GM12864 (cell line): ENCODE data around the gene CTIF.

Source experiments
- DNase-seq: peaks from one replicate; pipeline ENCODE4 v3.0.0-alpha.2; 2011; ENCODE audit warnings: low read depth
- H3K4me3 ChIP-seq: 2 replicates; pipeline ENCODE4 v1.5.1; 2011; ENCODE audit warnings: mild to moderate bottlenecking, low read depth, low read length, control low read depth
- TF ChIP-seq, protein P1 (sequence below): IDR thresholded peaks from 2 replicates; pipeline ENCODE4 v1.5.1; 2011; ENCODE audit warnings: low read depth, mild to moderate bottlenecking, moderate library complexity, low read length, control low read depth, inconsistent platforms; ENCODE audit errors: missing control alignments

The CTIF gene

GRCh38 chr18:48612511-48612910 lies 73.7 kb downstream of the CTIF start:
- no peak for DNase-seq
- no peak overlapping the region for H3K4me3 ChIP-seq
- TF ChIP-seq, protein P1, sequence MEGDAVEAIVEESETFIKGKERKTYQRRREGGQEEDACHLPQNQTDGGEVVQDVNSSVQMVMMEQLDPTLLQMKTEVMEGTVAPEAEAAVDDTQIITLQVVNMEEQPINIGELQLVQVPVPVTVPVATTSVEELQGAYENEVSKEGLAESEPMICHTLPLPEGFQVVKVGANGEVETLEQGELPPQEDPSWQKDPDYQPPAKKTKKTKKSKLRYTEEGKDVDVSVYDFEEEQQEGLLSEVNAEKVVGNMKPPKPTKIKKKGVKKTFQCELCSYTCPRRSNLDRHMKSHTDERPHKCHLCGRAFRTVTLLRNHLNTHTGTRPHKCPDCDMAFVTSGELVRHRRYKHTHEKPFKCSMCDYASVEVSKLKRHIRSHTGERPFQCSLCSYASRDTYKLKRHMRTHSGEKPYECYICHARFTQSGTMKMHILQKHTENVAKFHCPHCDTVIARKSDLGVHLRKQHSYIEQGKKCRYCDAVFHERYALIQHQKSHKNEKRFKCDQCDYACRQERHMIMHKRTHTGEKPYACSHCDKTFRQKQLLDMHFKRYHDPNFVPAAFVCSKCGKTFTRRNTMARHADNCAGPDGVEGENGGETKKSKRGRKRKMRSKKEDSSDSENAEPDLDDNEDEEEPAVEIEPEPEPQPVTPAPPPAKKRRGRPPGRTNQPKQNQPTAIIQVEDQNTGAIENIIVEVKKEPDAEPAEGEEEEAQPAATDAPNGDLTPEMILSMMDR, result no peak

DNA sequence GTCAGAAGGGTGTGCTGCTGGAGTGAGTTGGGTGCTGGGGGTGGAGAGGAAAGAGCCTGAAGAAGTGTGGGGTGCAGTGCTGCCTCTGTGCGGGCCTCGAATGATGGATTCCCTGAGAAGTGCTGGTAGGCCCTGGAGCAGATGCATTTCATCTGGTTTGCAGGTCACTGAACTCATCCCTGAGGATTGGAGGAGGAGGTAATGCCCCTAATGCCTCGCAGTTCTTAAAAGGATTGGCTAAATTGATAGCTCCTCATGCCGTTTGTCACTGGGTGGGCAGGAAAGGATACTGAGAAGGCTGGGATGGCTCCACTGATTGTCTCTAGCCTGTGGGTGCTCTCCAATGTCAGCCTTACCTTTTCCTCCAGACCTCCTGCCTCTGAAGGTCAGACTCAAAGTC lies 74.1 kb downstream of the CTIF start:
- no peak for DNase-seq
- H3K4me3 ChIP-seq, result no peak overlapping the region
- TF ChIP-seq, protein P1, result no peak

DNA sequence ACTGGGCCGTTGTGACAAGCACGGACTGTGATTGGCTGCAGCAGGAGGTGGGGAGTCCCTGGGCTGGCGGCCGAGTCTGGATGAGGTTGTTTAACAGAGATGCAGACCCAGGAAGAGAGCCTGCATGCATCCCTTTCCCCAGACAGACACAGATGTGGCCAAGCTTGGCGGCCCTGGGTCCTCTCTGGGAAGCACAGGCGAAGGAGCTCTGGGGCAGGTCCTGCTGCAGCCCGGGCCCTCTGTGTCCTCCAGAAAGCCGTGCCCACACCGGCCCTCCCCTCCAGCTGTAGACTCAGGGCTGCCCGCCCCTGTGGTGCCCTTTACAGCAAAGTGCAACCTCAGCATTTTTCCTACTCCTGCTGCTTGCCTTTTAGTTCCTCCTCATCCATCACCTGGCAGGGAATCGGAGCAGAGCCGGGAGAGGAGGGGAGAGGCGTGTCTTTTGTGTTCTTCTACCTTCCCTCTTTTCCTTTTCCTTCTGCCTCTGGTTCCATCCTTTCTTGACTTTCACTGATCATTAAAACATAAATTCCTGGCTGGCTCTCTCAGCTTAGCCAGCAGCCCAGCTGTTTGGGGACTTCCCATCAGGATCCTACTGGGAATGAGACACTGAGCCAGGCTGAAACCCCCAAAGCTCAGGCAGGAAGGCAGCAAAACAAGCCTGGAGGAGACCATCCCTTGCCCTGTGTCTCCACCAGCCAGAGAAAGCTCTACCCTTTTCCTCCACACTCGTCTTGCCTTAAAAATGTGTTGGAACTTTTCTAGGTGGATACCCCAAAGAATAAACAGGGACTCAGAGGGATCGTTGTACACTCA lies 75.0 kb downstream of the CTIF start:
- H3K4me3 ChIP-seq, result no peak overlapping the region
- TF ChIP-seq, protein P1, result no peak
- no peak for DNase-seq

DNA sequence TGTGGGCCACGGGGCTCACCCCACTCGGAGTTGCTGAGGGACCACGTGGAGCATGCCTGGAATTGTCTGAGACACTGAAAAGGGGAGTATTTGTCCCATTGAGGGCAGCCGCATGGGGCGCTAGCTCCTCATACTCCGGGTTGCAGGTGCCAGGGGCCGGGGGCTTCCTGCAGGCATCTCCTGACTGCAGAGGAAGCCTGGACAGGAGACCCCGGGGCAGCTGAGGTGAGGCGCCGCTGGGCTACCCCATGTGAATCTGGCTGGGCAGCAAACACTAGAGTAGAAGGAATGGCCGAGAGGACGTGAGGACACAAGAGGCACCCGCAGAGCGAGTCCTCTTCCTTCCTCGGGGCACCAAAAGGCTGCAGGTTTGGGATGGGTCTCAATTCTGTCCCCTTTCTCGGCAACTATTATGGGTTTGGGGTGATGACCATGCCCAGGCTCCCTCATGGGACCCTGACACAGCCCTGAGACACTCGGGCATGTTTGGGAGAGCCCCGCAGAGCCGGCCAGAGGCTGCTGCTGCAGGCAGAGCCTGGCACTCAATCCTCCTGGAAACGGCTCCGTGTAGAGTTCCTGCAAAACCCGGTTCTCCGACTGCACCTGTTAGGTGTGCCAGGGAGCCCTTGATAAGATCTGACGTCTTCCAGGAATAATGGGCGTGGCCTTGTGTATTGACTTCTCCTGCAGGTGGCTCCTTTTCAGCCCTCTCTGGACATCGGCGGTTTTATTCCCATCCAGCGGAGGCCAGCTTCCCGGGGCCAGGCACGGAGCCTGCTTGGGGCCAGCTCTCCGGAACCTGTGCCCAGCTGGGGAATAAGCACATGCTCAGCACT lies 77.0 kb downstream of the CTIF start:
- TF ChIP-seq, protein P1, result no peak
- H3K4me3 ChIP-seq, result no peak overlapping the region
- DNase-seq, result no peak

GRCh38 chr18:48616484-48617255 lies 77.8 kb downstream of the CTIF start:
- TF ChIP-seq, protein P1, result no peak
- DNase-seq, result no peak

GRCh38 chr18:48617844-48618497 lies 79.1 kb downstream of the CTIF start:
- H3K4me3 ChIP-seq, result no peak overlapping the region
- TF ChIP-seq, protein P1, result no peak
- DNase-seq, result no peak

More at GRCh38 chr18:48616484-48617255, 77.8 kb downstream of the CTIF start:
- H3K4me3 ChIP-seq, result no peak overlapping the region
